GM06990 (cell line): ENCODE measurements around the gene SKI.
"Not testable (repeated sequence)": the region's sequence is repeated elsewhere in the genome, so short reads cannot be mapped to it uniquely, and the experiment has no call there.

ENCODE experiments used
- DNase-seq: peaks from one replicate; pipeline ENCODE4 v3.0.0-alpha.2; 2011; ENCODE audit not compliant: insufficient read length; ENCODE audit errors: extremely low read depth
- H3K27me3 ChIP-seq: replicated peaks from 2 replicates; pipeline ENCODE4 v1.6.0; 2011; ENCODE audit warnings: low read length; ENCODE audit not compliant: control insufficient read depth, insufficient read depth
- H3K36me3 ChIP-seq: 2 replicates; pipeline ENCODE4 v1.5.1; 2011; ENCODE audit warnings: low read length; ENCODE audit not compliant: control insufficient read depth, insufficient read depth
- H3K4me3 ChIP-seq: replicated peaks from 2 replicates; pipeline ENCODE4 v1.5.1; 2011; ENCODE audit warnings: low read depth, mild to moderate bottlenecking, control low read depth, low read length
- CTCF ChIP-seq: IDR thresholded peaks from 2 replicates; pipeline ENCODE4 v1.5.1; 2011; ENCODE audit warnings: low read length, control low read depth, mild to moderate bottlenecking, inconsistent platforms; ENCODE audit not compliant: insufficient read depth, poor library complexity, severe bottlenecking

Gene SKI

GRCh38 chr1:2259668-2260402, 31.7 kb downstream of the SKI start:
- DNase-seq = no peak
- Histone ChIP-seq H3K4me3 (no peak overlapping the region), H3K27me3 (no peaks in the 10 kb centered on the region), H3K36me3 (no peaks in the 10 kb centered on the region)
- no peak for TF ChIP-seq CTCF

- not testable (repeated sequence) for H3K4me3 ChIP-seq, H3K27me3 ChIP-seq, DNase-seq, H3K36me3 ChIP-seq
Observed at GRCh38 chr1:2260470-2260869, 32.4 kb downstream of the SKI start.

- DNase-seq = no peak
- no peaks in the 10 kb centered on the region for H3K36me3 ChIP-seq
- no peak for TF ChIP-seq CTCF
- no peaks in the 10 kb centered on the region for H3K27me3 ChIP-seq
- no peak overlapping the region for H3K4me3 ChIP-seq
Observed at GRCh38 chr1:2260917-2261316, 32.8 kb downstream of the SKI start.

- not testable (repeated sequence) for DNase-seq, H3K27me3 ChIP-seq, H3K4me3 ChIP-seq, H3K36me3 ChIP-seq
Observed at GRCh38 chr1:2261476-2262395, 33.6 kb downstream of the SKI start.

- H3K4me3 ChIP-seq = no peak overlapping the region
- DNase-seq = no peak
- H3K27me3 ChIP-seq = no peaks in the 10 kb centered on the region
- no peaks in the 10 kb centered on the region; the same call in 1 of the 2 replicates for H3K36me3 ChIP-seq
- TF ChIP-seq CTCF = no peak
Observed at GRCh38 chr1:2266301-2266975, 38.3 kb downstream of the SKI start.

- DNase-seq = no peak
- Histone ChIP-seq H3K4me3 (no peak overlapping the region), H3K27me3 (no peaks in the 10 kb centered on the region), H3K36me3 (no peaks in the 10 kb centered on the region; the same call in 1 of the 2 replicates)
- TF ChIP-seq CTCF = no peak
Observed at GRCh38 chr1:2267051-2267830, 39.1 kb downstream of the SKI start.
